Measurements from ENCODE around the gene CASP10.
"Not testable (repeated sequence)": the region's sequence is repeated elsewhere in the genome, so short reads cannot be mapped to it uniquely, and the experiment has no call there.

CASP10 gene

GRCh38 chr2:201233812-201234662 is 51.1 kb downstream of the CASP10 start:
- no peak for DNase-seq (ENCODE audit: low read depth)

GRCh38 chr2:201234663-201235135 is 51.8 kb downstream of the CASP10 start:
- DNase-seq (ENCODE audit: low read depth) = no peak

GRCh38 chr2:201235860-201236811 is 53.2 kb downstream of the CASP10 start:
- DNase-seq (ENCODE audit: low read depth) = no peak

- DNase-seq (ENCODE audit: low read depth) = no peak
Measured at GRCh38 chr2:201237486-201238123, 54.7 kb downstream of the CASP10 start.

GRCh38 chr2:201239167-201239935 is 56.4 kb downstream of the CASP10 start:
- not testable (repeated sequence) for DNase-seq (ENCODE audit: low read depth)

DNA sequence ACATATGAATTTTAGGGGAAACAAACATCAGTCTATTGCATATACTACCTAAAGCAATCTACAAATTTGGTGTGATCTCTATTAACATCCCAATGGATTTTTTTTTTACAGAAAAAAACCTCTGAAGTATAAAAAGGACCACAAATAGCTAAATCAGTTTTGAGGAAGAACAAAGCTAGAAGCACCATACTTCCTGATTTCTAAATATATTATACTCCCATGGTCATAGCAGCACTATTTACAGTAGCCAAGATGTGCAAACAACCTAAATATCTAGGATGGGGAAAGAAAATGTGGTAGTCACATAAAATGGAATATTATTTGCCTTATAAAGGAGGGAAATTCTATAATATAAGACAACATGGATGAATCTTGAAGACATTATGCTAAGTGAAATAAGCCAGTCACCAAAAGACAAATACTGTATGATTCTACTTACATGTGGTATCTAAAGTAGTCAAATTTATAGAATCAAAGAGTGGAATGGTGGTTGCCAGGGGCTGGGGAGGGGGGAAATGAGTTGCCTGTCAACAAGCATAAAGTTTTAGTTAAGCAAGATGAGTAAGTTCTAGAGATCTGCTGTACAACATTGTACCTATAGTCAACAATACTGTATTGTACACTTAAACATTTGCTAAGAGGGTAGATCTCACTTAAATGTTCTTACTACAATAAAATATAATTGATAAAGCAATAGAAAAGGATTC is 59.8 kb downstream of the CASP10 start:
- DNase-seq (ENCODE audit: low read depth) = no peak

- DNase-seq (ENCODE audit: low read depth) = no peak
Measured at GRCh38 chr2:201244829-201245228, 61.9 kb downstream of the CASP10 start.

DNA sequence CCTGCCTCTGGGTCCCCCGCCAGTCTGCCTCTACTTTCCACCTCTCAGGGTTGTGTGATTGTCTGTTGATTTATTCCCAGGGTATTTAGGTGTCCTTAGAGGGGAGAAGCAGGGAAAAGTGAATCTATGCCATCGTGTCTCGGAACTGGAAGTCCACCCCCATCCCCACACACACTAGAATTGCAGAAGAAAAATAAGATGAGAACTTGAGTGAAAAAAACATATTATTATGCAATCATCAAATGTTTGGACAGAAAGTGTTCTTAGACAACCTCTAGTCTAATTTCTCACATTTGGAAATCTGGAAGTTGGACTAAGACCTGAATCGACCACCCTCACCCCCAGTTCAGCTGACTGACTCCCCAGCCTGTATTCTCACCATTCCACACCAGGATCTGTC is 63.3 kb downstream of the CASP10 start:
- no peak for DNase-seq (ENCODE audit: low read depth)

GRCh38 chr2:201248288-201248844 is 65.4 kb downstream of the CASP10 start:
- no peak for DNase-seq (ENCODE audit: low read depth)

DNA sequence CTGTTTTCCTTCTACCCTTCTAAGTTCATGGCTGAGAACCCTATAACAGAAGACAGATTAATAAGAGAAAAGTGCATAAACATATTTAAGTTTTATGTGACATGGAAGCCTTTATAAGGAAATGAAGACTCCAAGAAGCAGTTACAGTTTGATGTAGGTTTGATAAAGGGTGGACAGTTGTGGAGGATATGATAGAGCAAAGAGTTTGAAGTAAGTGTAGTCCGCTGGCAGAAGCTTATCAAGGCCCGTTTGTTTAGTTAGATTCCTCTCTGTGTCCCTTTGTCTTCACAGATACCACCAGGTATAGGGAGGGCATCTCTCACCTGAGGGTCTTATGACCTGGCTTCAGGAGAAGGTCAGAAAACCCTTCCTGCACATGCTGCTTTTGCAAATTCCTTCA is 66.9 kb downstream of the CASP10 start:
- no peak for DNase-seq (ENCODE audit: low read depth)

GRCh38 chr2:201250741-201251140 is 67.8 kb downstream of the CASP10 start:
- DNase-seq (ENCODE audit: low read depth) = no peak

GRCh38 chr2:201254081-201254730 is 71.3 kb downstream of the CASP10 start:
- no peak for DNase-seq (ENCODE audit: low read depth)

- DNase-seq (ENCODE audit: low read depth) = no peak
Measured at GRCh38 chr2:201255408-201256033, 72.6 kb downstream of the CASP10 start.

- DNase-seq (ENCODE audit: low read depth) = no peak
Measured at GRCh38 chr2:201256082-201256481, 73.1 kb downstream of the CASP10 start.

GRCh38 chr2:201257381-201257955 is 74.5 kb downstream of the CASP10 start:
- DNase-seq (ENCODE audit: low read depth) = no peak

DNA sequence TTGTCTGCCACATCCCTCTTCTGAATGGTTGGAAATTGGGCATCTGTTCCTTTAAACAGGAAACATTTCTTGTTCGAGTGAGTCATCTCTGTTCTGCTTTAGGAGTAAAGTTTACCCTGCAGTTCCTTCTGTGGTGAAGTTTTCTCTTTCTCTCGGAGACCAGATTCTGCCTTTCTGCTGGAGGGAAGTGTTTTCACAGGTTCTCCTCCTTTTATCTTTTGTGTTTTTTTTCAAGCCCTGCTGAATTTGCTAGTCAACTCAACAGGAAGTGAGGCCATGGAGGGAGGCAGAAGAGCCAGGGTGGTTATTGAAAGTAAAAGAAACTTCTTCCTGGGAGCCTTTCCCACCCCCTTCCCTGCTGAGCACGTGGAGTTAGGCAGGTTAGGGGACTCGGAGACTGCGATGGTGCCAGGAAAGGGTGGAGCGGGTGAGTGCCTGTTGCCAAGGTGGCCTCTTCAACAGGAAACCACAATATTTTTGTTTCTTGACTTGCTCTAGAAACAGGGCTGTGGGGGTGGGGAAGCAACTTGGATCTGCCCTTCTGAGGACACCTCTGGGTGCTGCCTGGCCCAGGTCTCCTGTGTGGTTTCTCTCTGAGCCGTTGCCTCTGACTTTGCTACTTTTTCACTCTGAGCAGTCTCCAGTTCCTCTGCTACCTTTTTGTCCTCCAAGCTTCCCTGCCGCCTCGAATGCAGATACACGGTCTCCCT is 75.2 kb downstream of the CASP10 start:
- DNase-seq (ENCODE audit: low read depth) = peak; percentile 74

DNA sequence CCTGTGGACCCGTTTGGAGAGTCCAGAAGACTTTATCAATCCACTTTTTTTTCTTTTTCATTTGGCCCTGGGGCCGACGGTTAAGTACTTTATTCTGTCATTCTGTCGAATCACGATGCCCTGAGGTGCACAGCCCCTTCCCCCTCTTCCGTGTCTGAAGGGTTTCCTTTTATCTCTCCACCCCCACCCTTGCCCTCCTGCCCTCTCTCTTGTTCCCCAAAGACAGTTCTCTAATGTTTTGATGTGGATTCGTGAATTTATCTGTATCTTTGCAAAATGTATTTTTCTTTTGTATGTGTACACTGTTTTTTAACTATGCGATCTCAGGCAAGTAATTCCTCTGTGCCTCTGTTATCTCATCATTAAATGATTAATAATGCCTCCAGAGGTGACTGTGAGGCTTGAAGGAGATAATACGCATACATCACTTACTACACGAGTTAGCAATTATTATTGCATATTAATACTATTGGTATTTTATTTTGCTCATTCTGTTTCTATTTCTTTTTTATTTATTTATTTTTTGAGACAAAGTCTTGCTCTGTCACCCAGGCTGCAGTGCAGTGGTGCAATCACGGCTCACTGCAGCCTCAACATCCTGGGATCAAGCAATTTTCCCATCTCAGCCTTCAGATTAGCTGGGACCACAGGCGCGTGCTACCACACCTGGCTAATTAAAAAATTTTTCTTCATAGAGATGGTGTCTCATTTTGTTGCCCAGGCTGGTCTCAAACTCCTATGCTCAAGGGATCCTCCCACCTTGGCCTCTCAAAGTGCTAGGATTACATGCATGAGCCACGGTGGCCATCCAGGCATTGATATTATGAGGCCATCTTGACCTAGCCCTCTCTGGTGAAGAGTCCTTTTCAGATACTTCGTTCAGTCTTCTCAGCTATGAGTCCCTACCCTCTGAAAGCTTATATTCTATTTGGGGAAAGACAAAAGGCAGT is 76.0 kb downstream of the CASP10 start:
- DNase-seq (ENCODE audit: low read depth) = no peak
